GM12878 (cell line): ENCODE results near the gene NME7. TPM values are rescaled to one million over a fixed set of nuclear protein-coding genes. Genes with fewer than 3 reads are reported as not detected.
"Not testable (repeated sequence)": the region's sequence is repeated elsewhere in the genome, so short reads cannot be mapped to it uniquely, and the experiment has no call there.

Experiments used
- ATAC-seq: fragments of 200-7000 bp; cut with Tn5 transposase; 3 replicates; pipeline ENCODE4 v1.9.1; 2020; ENCODE audit warnings: mild to moderate bottlenecking, moderate library complexity
- BruUV-seq: library from RNA; stranded (reverse); fragments of 400-500 nt; replicated peaks from 2 replicates; lab custom pipeline; 2021; lab: Mats Ljungman, UMichigan
- CTCF ChIA-PET: fragments of 300-600 bp; sonication (Branson Sonifier 250); formaldehyde crosslinking; extraction: SDS; loops from one replicate; lab custom pipeline; 2021; ENCODE audit warnings: inconsistent platforms; lab: Yijun Ruan, JAX
- POLR2A ChIA-PET: fragments of 350-600 bp; formaldehyde crosslinking; extraction: SDS; loops from one replicate; lab custom pipeline; 2021; ENCODE audit warnings: inconsistent platforms; lab: Charles Lee
- RAD21 ChIA-PET: fragments of 300-600 bp; sonication (Branson Sonifier 250); formaldehyde crosslinking; loops from one replicate; lab custom pipeline; 2023; ENCODE audit warnings: antibody characterized with exemption; ENCODE audit not compliant: unreplicated experiment; lab: Charles Lee
- SMC1A ChIA-PET: fragments of 300-600 bp; sonication (Branson Sonifier 250); formaldehyde crosslinking; loops from one replicate; lab custom pipeline; 2023; ENCODE audit not compliant: unreplicated experiment, uncharacterized antibody; lab: Charles Lee
- DNase-seq: peaks from one replicate; pipeline ENCODE4 v3.0.0-alpha.2; 2011; ENCODE audit warnings: low read depth, low spot score
- FAIRE-seq: peaks from 3 replicates; lab custom pipeline; 2011; peaks lifted over from hg19 to GRCh38; lab: Jason Lieb, UNC
- H2AFZ ChIP-seq: 2 replicates; pipeline ENCODE4 v1.6.0; 2011; ENCODE audit warnings: low read depth, low read length, control low read depth; ENCODE audit not compliant: control insufficient read depth
- H3K27ac ChIP-seq: 2 replicates; pipeline ENCODE4 v1.5.1; 2011; ENCODE audit warnings: control low read depth; ENCODE audit not compliant: control insufficient read depth, insufficient read depth
- H3K27me3 ChIP-seq, 2 experiments: replicated peaks in 1 of 2; 2 replicates each; pipeline versions ENCODE4 v1.6.0 to v1.6.1; 2011; ENCODE audit warnings: low read length in 1 of 2; ENCODE audit not compliant: control insufficient read depth in 2 of 2, insufficient read depth in 2 of 2
- H3K36me3 ChIP-seq, 2 experiments: 2 replicates each; pipeline ENCODE4 v1.5.1; 2011; ENCODE audit warnings: low read length in 1 of 2; ENCODE audit not compliant: control insufficient read depth in 2 of 2, insufficient read depth in 2 of 2
- H3K4me1 ChIP-seq: 2 replicates; pipeline ENCODE4 v1.6.1; 2011; ENCODE audit warnings: mild to moderate bottlenecking, low read length, moderate library complexity, mixed read lengths; ENCODE audit not compliant: control insufficient read depth, insufficient read depth
- H3K4me2 ChIP-seq: 2 replicates; pipeline ENCODE4 v1.6.0; 2011; ENCODE audit warnings: control low read depth; ENCODE audit not compliant: control insufficient read depth, insufficient read depth
- H3K4me3 ChIP-seq: fragments of 200-600 bp; sonication (generic); 2 replicates; pipeline ENCODE4 v1.5.1; 2016
- H3K79me2 ChIP-seq: 2 replicates; pipeline ENCODE4 v1.6.0; 2011; ENCODE audit warnings: low read length; ENCODE audit not compliant: control insufficient read depth, insufficient read depth
- H3K9ac ChIP-seq: 2 replicates; pipeline ENCODE4 v1.8.0; 2011; ENCODE audit warnings: low read length, control low read depth, mixed read lengths; ENCODE audit not compliant: control insufficient read depth, insufficient read depth
- H3K9me3 ChIP-seq: replicated peaks from 3 replicates; pipeline ENCODE4 v1.5.1; 2011; ENCODE audit warnings: mild to moderate bottlenecking, low read length; ENCODE audit not compliant: control insufficient read depth, insufficient read depth
- H4K20me1 ChIP-seq: 2 replicates; pipeline ENCODE4 v1.6.0; 2011; ENCODE audit not compliant: control insufficient read depth, insufficient read depth
- ASH2L ChIP-seq: fragments of 300-600, 200-600 bp; sonication (generic); IDR thresholded peaks from 2 replicates; pipeline ENCODE4 v1.6.1; 2017; ENCODE audit warnings: low read depth, mild to moderate bottlenecking, borderline replicate concordance
- HDAC6 ChIP-seq: fragments of 200-600 bp; sonication (generic); IDR thresholded peaks from one replicate; pipeline ENCODE4 v1.8.0; 2017; ENCODE audit warnings: antibody characterized with exemption; ENCODE audit not compliant: unreplicated experiment
- POLR2AphosphoS5 ChIP-seq: IDR thresholded peaks from 2 replicates; pipeline ENCODE4 v1.6.1; 2011; ENCODE audit warnings: mild to moderate bottlenecking, low read length, inconsistent platforms
- RELB ChIP-seq: fragments of 450-650 bp; IDR thresholded peaks from 2 replicates; pipeline ENCODE4 v1.6.1; 2017; ENCODE audit warnings: low read depth, mild to moderate bottlenecking, moderate library complexity
- ZBED1 ChIP-seq: IDR thresholded peaks from 2 replicates; pipeline ENCODE4 v1.6.1; 2016; ENCODE audit warnings: borderline replicate concordance
- WGBS: methylation state at CpG from one replicate; pipeline ENCODE4 v1.1.6; 2016; ENCODE audit warnings: low lambda C conversion rate; ENCODE audit not compliant: insufficient replicate concordance, insufficient coverage; ENCODE audit errors: missing lambda C conversion rate; 5-methylcytosine and 5-hydroxymethylcytosine counted together
- in situ Hi-C: fragments of 300-500 bp; cut with MboI; formaldehyde crosslinking; loops from 9 replicates; pipeline ENCODE4 v1.14.3; 2018; ENCODE audit warnings: mixed read lengths
- intact Hi-C: fragments of 100-400 bp; cut with micrococcal nuclease; formaldehyde crosslinking; loops from one replicate; pipeline ENCODE4 v1.14.2; 2022; ENCODE audit not compliant: unreplicated experiment
- polyA plus RNA-seq, 11 experiments: library from polyadenylated mRNA; depleted of rRNA in 4 of 11; unstranded in 6 of 11; stranded (reverse) in 5 of 11; fragments of >200 nt; fragmentation: Nextera tagmentation in 4 of 11; fragmentation: Illumina TruSeq in 1 of 11; extraction: Ambion mirVana in 4 of 11; extraction: Trizol in 1 of 11; gene quantifications; 1 replicate in 1 of 11; 2 replicates in 10 of 11; pipeline versions ENCODE4 v1.2.1 to v1.2.3, GENCODE V29; 2011 to 2016; ENCODE audit warnings: inconsistent platforms in 2 of 11, missing spikeins in 2 of 11, low read depth in 1 of 11
- total RNA-seq, 4 experiments: library from RNA; depleted of rRNA in 3 of 4; stranded (reverse); fragments of >200 nt in 3 of 4; fragmentation: Illumina TruSeq in 1 of 4; extraction: Trizol in 1 of 4; gene quantifications; 2 replicates each; pipeline versions ENCODE4 v1.2.1 to v1.2.3, GENCODE V29; 2013 to 2021
- TF ChIP-seq, protein P1 (sequence below): IDR thresholded peaks from 2 replicates; pipeline ENCODE4 v1.6.1; 2011; ENCODE audit warnings: mild to moderate bottlenecking, low read depth, low read length, moderate library complexity; ENCODE audit not compliant: insufficient replicate concordance
- TF ChIP-seq, protein P2 (sequence below): fragments of 450-650 bp; IDR thresholded peaks from 2 replicates; pipeline ENCODE4 v1.6.1; 2016; ENCODE audit warnings: mild to moderate bottlenecking
- TF ChIP-seq, protein P3 (sequence below): fragments of 450-650 bp; IDR thresholded peaks from 2 replicates; pipeline ENCODE4 v1.6.1; 2014; ENCODE audit warnings: mild to moderate bottlenecking

NME7 gene
- total and polyA plus RNA-seq, 10 of the 15 experiments (the other 5 are each of a cell fraction or from before 2014, with no cell fraction given) = 1.5 to 15.6 (median 7.2) TPM

- TF ChIP-seq, protein P1, sequence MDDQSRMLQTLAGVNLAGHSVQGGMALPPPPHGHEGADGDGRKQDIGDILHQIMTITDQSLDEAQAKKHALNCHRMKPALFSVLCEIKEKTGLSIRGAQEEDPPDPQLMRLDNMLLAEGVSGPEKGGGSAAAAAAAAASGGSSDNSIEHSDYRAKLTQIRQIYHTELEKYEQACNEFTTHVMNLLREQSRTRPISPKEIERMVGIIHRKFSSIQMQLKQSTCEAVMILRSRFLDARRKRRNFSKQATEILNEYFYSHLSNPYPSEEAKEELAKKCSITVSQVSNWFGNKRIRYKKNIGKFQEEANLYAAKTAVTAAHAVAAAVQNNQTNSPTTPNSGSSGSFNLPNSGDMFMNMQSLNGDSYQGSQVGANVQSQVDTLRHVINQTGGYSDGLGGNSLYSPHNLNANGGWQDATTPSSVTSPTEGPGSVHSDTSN = no peak
These were observed 241.3 kb downstream of the NME7 start (continued) for GRCh38 chr1:169126335-169126734.

DNA sequence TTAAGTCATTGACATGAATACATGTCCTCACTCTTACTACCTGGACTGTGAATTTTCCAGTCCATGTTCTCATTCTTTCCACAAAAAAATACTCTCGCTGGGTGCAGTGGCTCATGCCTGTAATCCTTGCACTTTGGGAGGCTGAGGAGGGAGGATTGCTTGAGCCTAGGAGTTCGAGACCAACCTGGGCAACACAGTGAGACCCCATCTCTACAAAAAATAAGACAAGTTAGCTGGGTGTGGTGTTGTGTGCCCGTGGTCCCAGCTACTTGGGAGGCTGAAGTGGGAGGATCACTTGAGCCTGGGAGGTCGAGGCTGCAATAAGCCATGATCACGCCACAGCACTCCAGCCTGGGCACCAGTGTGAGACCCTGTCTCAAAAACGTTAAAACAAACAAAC lies 242.0 kb downstream of the NME7 start:
- H2AFZ ChIP-seq, H3K79me2 ChIP-seq, ATAC-seq, in situ Hi-C loops, H3K9ac ChIP-seq, H3K9me3 ChIP-seq, POLR2A ChIA-PET, FAIRE-seq, BruUV-seq, intact Hi-C loops, H3K4me3 ChIP-seq, H4K20me1 ChIP-seq, H3K4me1 ChIP-seq, H3K27ac ChIP-seq, H3K27me3 ChIP-seq, H3K36me3 ChIP-seq, DNase-seq, H3K4me2 ChIP-seq, RAD21 ChIA-PET: not testable (repeated sequence)
- SMC1A ChIA-PET = interaction anchor here (1.0 to 1.2 kb wide), 2 partner anchors 13 to 16 kb away, joined by 3 to 4 read pairs; no protein-coding TSS in a partner anchor
- 46% methylated on average over 6 of the region's 6 CpGs for WGBS
- CTCF ChIA-PET = interaction anchor here (0.7 to 2.7 kb wide), 3 partner anchors 15 to 223 kb away, joined by 3 to 9 read pairs (median 4); no protein-coding TSS in a partner anchor

- Histone ChIP-seq H3K27ac (no peak overlapping the region), H4K20me1 (no peaks in the 10 kb centered on the region), H3K27me3 (no peaks in the 10 kb centered on the region), H3K79me2 (no peaks in the 10 kb centered on the region), H2AFZ (no peak overlapping the region), H3K9me3 (no peaks in the 10 kb centered on the region), H3K4me2 (no peak overlapping the region), H3K36me3 (no peaks in the 10 kb centered on the region; a peak in 2 of 4 replicates), H3K9ac (no peak overlapping the region), H3K4me3 (no peak overlapping the region), H3K4me1 (no peaks in the 10 kb centered on the region)
- ChIA-PET SMC1A (interaction anchor here (1.0 to 1.2 kb wide), 2 partner anchors 9 to 11 kb away, joined by 3 read pairs; no protein-coding TSS in a partner anchor), CTCF (interaction anchor here (1.0 to 2.7 kb wide), 3 partner anchors 14 to 224 kb away, joined by 4 to 9 read pairs (median 4); no protein-coding TSS in a partner anchor), POLR2A (no interaction called here), RAD21 (no interaction called here)
- ATAC-seq (no peak), FAIRE-seq (no peak), DNase-seq (no peak)
- in situ Hi-C loops (no loop called here), intact Hi-C loops (no loop called here)
- BruUV-seq = no TSS peak
- WGBS = 38% methylated on average over 2 of the region's 2 CpGs
- TF ChIP-seq, protein P2, sequence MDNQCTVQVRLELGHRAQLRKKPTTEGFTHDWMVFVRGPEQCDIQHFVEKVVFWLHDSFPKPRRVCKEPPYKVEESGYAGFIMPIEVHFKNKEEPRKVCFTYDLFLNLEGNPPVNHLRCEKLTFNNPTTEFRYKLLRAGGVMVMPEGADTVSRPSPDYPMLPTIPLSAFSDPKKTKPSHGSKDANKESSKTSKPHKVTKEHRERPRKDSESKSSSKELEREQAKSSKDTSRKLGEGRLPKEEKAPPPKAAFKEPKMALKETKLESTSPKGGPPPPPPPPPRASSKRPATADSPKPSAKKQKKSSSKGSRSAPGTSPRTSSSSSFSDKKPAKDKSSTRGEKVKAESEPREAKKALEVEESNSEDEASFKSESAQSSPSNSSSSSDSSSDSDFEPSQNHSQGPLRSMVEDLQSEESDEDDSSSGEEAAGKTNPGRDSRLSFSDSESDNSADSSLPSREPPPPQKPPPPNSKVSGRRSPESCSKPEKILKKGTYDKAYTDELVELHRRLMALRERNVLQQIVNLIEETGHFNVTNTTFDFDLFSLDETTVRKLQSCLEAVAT = no peak
- no peak for TF ChIP-seq POLR2AphosphoS5
- TF ChIP-seq ZBED1 = no peak
- TF ChIP-seq RELB = no peak
- TF ChIP-seq ASH2L = no peak
- TF ChIP-seq, protein P3, sequence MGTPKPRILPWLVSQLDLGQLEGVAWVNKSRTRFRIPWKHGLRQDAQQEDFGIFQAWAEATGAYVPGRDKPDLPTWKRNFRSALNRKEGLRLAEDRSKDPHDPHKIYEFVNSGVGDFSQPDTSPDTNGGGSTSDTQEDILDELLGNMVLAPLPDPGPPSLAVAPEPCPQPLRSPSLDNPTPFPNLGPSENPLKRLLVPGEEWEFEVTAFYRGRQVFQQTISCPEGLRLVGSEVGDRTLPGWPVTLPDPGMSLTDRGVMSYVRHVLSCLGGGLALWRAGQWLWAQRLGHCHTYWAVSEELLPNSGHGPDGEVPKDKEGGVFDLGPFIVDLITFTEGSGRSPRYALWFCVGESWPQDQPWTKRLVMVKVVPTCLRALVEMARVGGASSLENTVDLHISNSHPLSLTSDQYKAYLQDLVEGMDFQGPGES = no peak
- no peak for TF ChIP-seq HDAC6
These were observed 243.1 kb downstream of the NME7 start for GRCh38 chr1:169124459-169124858.
